CD4-positive, alpha-beta T cell treated with Interleukin-15 for 1 hour (primary cell): ENCODE measurements around the gene EEF1AKMT3.

Experiments used
- DNase-seq: peaks from one replicate; pipeline ENCODE4 v3.0.0-alpha.2; 2020

EEF1AKMT3 gene

GRCh38 chr12:57821474-57822214 is 49.2 kb downstream of the EEF1AKMT3 start:
- DNase-seq = no peak

GRCh38 chr12:57822392-57823130 is 50.1 kb downstream of the EEF1AKMT3 start:
- no peak for DNase-seq

GRCh38 chr12:57823131-57823907 is 50.9 kb downstream of the EEF1AKMT3 start:
- no peak for DNase-seq

GRCh38 chr12:57823908-57824640 is 51.7 kb downstream of the EEF1AKMT3 start:
- DNase-seq = no peak

GRCh38 chr12:57825451-57825850 is 53.0 kb downstream of the EEF1AKMT3 start:
- DNase-seq = no peak

- no peak for DNase-seq
These were observed 54.0 kb downstream of the EEF1AKMT3 start for GRCh38 chr12:57826400-57826799.

GRCh38 chr12:57826966-57827365 is 54.6 kb downstream of the EEF1AKMT3 start:
- DNase-seq = no peak

- no peak for DNase-seq
These were observed 56.8 kb downstream of the EEF1AKMT3 start for GRCh38 chr12:57829025-57829777.

GRCh38 chr12:57830393-57830792 is 58.0 kb downstream of the EEF1AKMT3 start:
- no peak for DNase-seq
